Activated CD4-positive, CD25-positive, alpha-beta regulatory T cell treated with anti-CD3 and anti-CD28 coated beads, Interleukin-2, amount 50 U/mL, for 16 hours (primary cell): Measurements from ENCODE around the gene PRAMEF8.
"Not testable (repeated sequence)": the region's sequence is repeated elsewhere in the genome, so short reads cannot be mapped to it uniquely, and the experiment has no call there.

Experiments
- DNase-seq: peaks from one replicate; pipeline ENCODE4 v3.0.0-alpha.2; 2020; ENCODE audit warnings: low read depth, low spot score

The PRAMEF8 gene

GRCh38 chr1:13285037-13285436 lies at the start of gene PRAMEF8:
Gene PRAMEF8 (minus strand): TSS chr1:13285137. CDS start chr1:13284091, 1,046 bp downstream.
- not testable (repeated sequence) for DNase-seq

- not testable (repeated sequence) for DNase-seq
Measured at GRCh38 chr1:13315281-13315680, 30.3 kb upstream of the PRAMEF8 start, which contains the start of gene PRAMEF15. Gene PRAMEF15 (plus strand): TSS chr1:13315581. CDS start chr1:13318408, 2,827 bp downstream.

GRCh38 chr1:13303239-13303638 lies 18.3 kb upstream of the PRAMEF8 start, which contains the start of gene PRAMEF33:
Gene PRAMEF33 (plus strand): TSS chr1:13303539. CDS start chr1:13305955, 2,416 bp downstream.
- DNase-seq = not testable (repeated sequence)

- not testable (repeated sequence) for DNase-seq
Measured at GRCh38 chr1:13302197-13302596, 17.3 kb upstream of the PRAMEF8 start.

GRCh38 chr1:13298699-13299098 lies 13.8 kb upstream of the PRAMEF8 start:
- DNase-seq = not testable (repeated sequence)

GRCh38 chr1:13297216-13297931 lies 12.4 kb upstream of the PRAMEF8 start:
- not testable (repeated sequence) for DNase-seq

GRCh38 chr1:13289030-13289429 lies 4.1 kb upstream of the PRAMEF8 start:
- not testable (repeated sequence) for DNase-seq

- not testable (repeated sequence) for DNase-seq
Measured at GRCh38 chr1:13279617-13280016, 5.3 kb downstream of the PRAMEF8 start.

- not testable (repeated sequence) for DNase-seq
Measured at GRCh38 chr1:13277016-13277415, 7.9 kb downstream of the PRAMEF8 start.

- not testable (repeated sequence) for DNase-seq
Measured at GRCh38 chr1:13265124-13265523, 19.8 kb downstream of the PRAMEF8 start.

GRCh38 chr1:13253898-13254297 lies 31.0 kb downstream of the PRAMEF8 start, which contains the start of gene PRAMEF5:
Gene PRAMEF5 (plus strand): TSS chr1:13254198. CDS start chr1:13259269, 5,071 bp downstream.
- DNase-seq = not testable (repeated sequence)

GRCh38 chr1:13247122-13247521 lies 37.8 kb downstream of the PRAMEF8 start:
- DNase-seq = not testable (repeated sequence)

- DNase-seq = not testable (repeated sequence)
Measured at GRCh38 chr1:13246554-13246871, 38.4 kb downstream of the PRAMEF8 start.

- not testable (repeated sequence) for DNase-seq
Measured at GRCh38 chr1:13245841-13246553, 38.9 kb downstream of the PRAMEF8 start.

- DNase-seq = not testable (repeated sequence)
Measured at GRCh38 chr1:13243536-13244263, 41.2 kb downstream of the PRAMEF8 start.

GRCh38 chr1:13239633-13240032 lies 45.3 kb downstream of the PRAMEF8 start:
- not testable (repeated sequence) for DNase-seq

- not testable (repeated sequence) for DNase-seq
Measured at GRCh38 chr1:13237572-13237971, 47.4 kb downstream of the PRAMEF8 start.

GRCh38 chr1:13234057-13234456 lies 50.9 kb downstream of the PRAMEF8 start:
- not testable (repeated sequence) for DNase-seq

- DNase-seq = not testable (repeated sequence)
Measured at GRCh38 chr1:13232056-13232455, 52.9 kb downstream of the PRAMEF8 start.
